HepG2 (cell line): ENCODE measurements around the gene SYVN1. TPM values are rescaled to one million over a fixed set of nuclear protein-coding genes. Genes with fewer than 3 reads are reported as not detected.

Experiments used
- ATF3 ChIP-seq: sonication (generic); formaldehyde crosslinking; IDR thresholded peaks from 2 replicates; pipeline ENCODE4 v1.4.0; 2020; ENCODE audit warnings: missing genetic modification reagents
- EZH2 ChIP-seq: conservative IDR thresholded peaks from 2 replicates; pipeline ENCODE4 v1.6.1; 2012; ENCODE audit warnings: mild to moderate bottlenecking, low read depth, low read length, moderate library complexity
- HMGXB3 ChIP-seq: sonication (generic); formaldehyde crosslinking; IDR thresholded peaks from 2 replicates; pipeline ENCODE4 v1.4.0; 2020; ENCODE audit warnings: missing genetic modification reagents, borderline replicate concordance
- HOXD1 ChIP-seq: sonication (generic); formaldehyde crosslinking; IDR thresholded peaks from 2 replicates; pipeline ENCODE4 v1.5.0; 2020; ENCODE audit warnings: missing genetic modification reagents
- KLF6 ChIP-seq: IDR thresholded peaks from 2 replicates; pipeline ENCODE4 v1.8.0; 2016; ENCODE audit warnings: missing biosample characterization, missing genetic modification reagents
- KLF9 ChIP-seq: IDR thresholded peaks from 2 replicates; pipeline ENCODE4 v1.6.1; 2016; ENCODE audit warnings: low read depth
- MED13 ChIP-seq: sonication (generic); formaldehyde crosslinking; IDR thresholded peaks from 2 replicates; pipeline ENCODE4 v1.5.0; 2020; ENCODE audit warnings: missing genetic modification reagents
- MIXL1 ChIP-seq: IDR thresholded peaks from 2 replicates; pipeline ENCODE4 v1.6.1; 2016
- NONO ChIP-seq, 2 experiments: fragments of 450-650 bp in 1 of 2; sonication (generic) in 1 of 2; formaldehyde crosslinking in 1 of 2; IDR thresholded peaks in 1 of 2; conservative IDR thresholded peaks in 1 of 2; 2 replicates each; pipeline versions ENCODE4 v1.6.1 to v1.8.0; 2017 to 2022; ENCODE audit warnings: mild to moderate bottlenecking in 1 of 2, missing genetic modification reagents in 1 of 2, moderate library complexity in 1 of 2
- PRPF4 ChIP-seq: fragments of 200-400 bp; formaldehyde crosslinking; IDR thresholded peaks from 2 replicates; pipeline ENCODE4 v1.6.1; 2016; ENCODE audit warnings: low read length, low read depth; ENCODE audit not compliant: poor library complexity, severe bottlenecking
- SCMH1 ChIP-seq: sonication (generic); formaldehyde crosslinking; IDR thresholded peaks from 2 replicates; pipeline ENCODE4 v1.9.0; 2021; ENCODE audit warnings: missing genetic modification reagents, mild to moderate bottlenecking, borderline replicate concordance
- SRSF9 ChIP-seq: fragments of 200-400 bp; formaldehyde crosslinking; IDR thresholded peaks from 2 replicates; pipeline ENCODE4 v1.6.1; 2018; ENCODE audit warnings: borderline replicate concordance, mild to moderate bottlenecking, low read depth, low read length; ENCODE audit not compliant: insufficient read depth, poor library complexity, severe bottlenecking
- WIZ ChIP-seq: sonication (generic); formaldehyde crosslinking; IDR thresholded peaks from 2 replicates; pipeline ENCODE4 v1.5.1; 2020; ENCODE audit warnings: mild to moderate bottlenecking, missing genetic modification reagents
- ZBTB33 ChIP-seq: sonication (generic); formaldehyde crosslinking; IDR thresholded peaks from 2 replicates; pipeline ENCODE4 v1.4.0; 2020; ENCODE audit warnings: missing genetic modification reagents
- ZNF101 ChIP-seq: sonication (generic); formaldehyde crosslinking; IDR thresholded peaks from 2 replicates; pipeline ENCODE4 v1.4.0; 2020; ENCODE audit warnings: mild to moderate bottlenecking, low read depth, missing genetic modification reagents, borderline replicate concordance
- ZNF12 ChIP-seq: sonication (generic); formaldehyde crosslinking; IDR thresholded peaks from 2 replicates; pipeline ENCODE4 v1.5.0; 2020; ENCODE audit warnings: missing genetic modification reagents
- ZNF207 ChIP-seq: fragments of 450-650 bp; IDR thresholded peaks from 2 replicates; pipeline ENCODE4 v1.6.1; 2016; ENCODE audit warnings: antibody characterized with exemption, borderline replicate concordance
- ZNF232 ChIP-seq: sonication (generic); formaldehyde crosslinking; IDR thresholded peaks from 2 replicates; pipeline ENCODE4 v1.4.0; 2020; ENCODE audit warnings: missing genetic modification reagents, borderline replicate concordance
- ZNF282 ChIP-seq: fragments of 450-650 bp; IDR thresholded peaks from 2 replicates; pipeline ENCODE4 v1.6.1; 2018; ENCODE audit not compliant: partially characterized antibody
- ZNF616 ChIP-seq: sonication (generic); formaldehyde crosslinking; IDR thresholded peaks from 2 replicates; pipeline ENCODE4 v1.5.0; 2020; ENCODE audit warnings: low read depth, mild to moderate bottlenecking, missing genetic modification reagents
- ZNF691 ChIP-seq: sonication (generic); formaldehyde crosslinking; IDR thresholded peaks from 2 replicates; pipeline ENCODE4 v1.4.0; 2020; ENCODE audit warnings: missing genetic modification reagents, low read depth, mild to moderate bottlenecking, borderline replicate concordance
- polyA plus RNA-seq, 8 experiments: library from polyadenylated mRNA; depleted of rRNA in 3 of 8; stranded (reverse) in 7 of 8; unstranded in 1 of 8; fragments of >200 nt; fragmentation: Illumina TruSeq in 4 of 8; extraction: Trizol in 4 of 8; gene quantifications; 2 replicates each; pipeline versions ENCODE4 v1.2.1 to v1.2.3, GENCODE V29; 2011 to 2016; ENCODE audit warnings: low read depth in 4 of 8, missing spikeins in 1 of 8, mixed read lengths in 1 of 8; ENCODE audit not compliant: insufficient read depth in 1 of 8
- total RNA-seq, 5 experiments: library from RNA; depleted of rRNA; stranded (reverse); fragments of >200 nt; fragmentation: Illumina TruSeq; extraction: Trizol; gene quantifications; 2 replicates each; pipeline ENCODE4 v1.2.3, GENCODE V29; 2016; ENCODE audit warnings: low read depth in 1 of 5

The SYVN1 gene
- total and polyA plus RNA-seq, 2 of the 13 experiments (the other 11 are each of a cell fraction or from before 2014, with no cell fraction given) = 10.3 to 22.5 TPM

GRCh38 chr11:65095974-65096806 lies 38.1 kb downstream of the SYVN1 start, which contains the start of gene VPS51 (continued):
- TF ChIP-seq ZBTB33 (CRISPR knock-in tag) = peak; percentile 83
- peak; percentile 78; the same call in 1 of the 2 replicates for TF ChIP-seq KLF6 (CRISPR knock-in tag)
- TF ChIP-seq ZNF12 (CRISPR knock-in tag) = peak; percentile 70
- TF ChIP-seq ZNF691 (CRISPR knock-in tag) = peak; percentile 79; the same call in 1 of the 2 replicates
- peak; percentile 85 for TF ChIP-seq ZNF616 (CRISPR knock-in tag)
- TF ChIP-seq PRPF4 = peak; percentile 97
- 0 out of 2 replicates have a peak, but pooled peaks have one; percentile 36 for TF ChIP-seq ZNF101 (CRISPR knock-in tag)
- TF ChIP-seq EZH2 = no peak
- no peak; the same call in 1 of the 2 replicates for TF ChIP-seq MED13 (CRISPR knock-in tag)
- peak; percentile 66; the same call in 1 of the 2 replicates for TF ChIP-seq HMGXB3
- peak; percentile 59; the same call in 1 of the 2 replicates for TF ChIP-seq ZNF232
- peak; percentile 51; the same call in 1 of the 2 replicates for TF ChIP-seq ATF3 (CRISPR knock-in tag)
- TF ChIP-seq WIZ (CRISPR knock-in tag) = no peak
- TF ChIP-seq HOXD1 (CRISPR knock-in tag) = peak; percentile 86
- no peak for TF ChIP-seq ZNF282
- no peak for TF ChIP-seq ZNF207
- TF ChIP-seq MIXL1 = peak; percentile 53; the same call in 1 of the 2 replicates
- peak; percentile 74 for TF ChIP-seq KLF9 (CRISPR knock-in tag)
- no peak for TF ChIP-seq NONO (IDR thresholded peaks at IDR 0.05)
- peak; percentile 64 for TF ChIP-seq NONO (CRISPR knock-in tag; conservative IDR thresholded peaks at IDR 0.05)
- TF ChIP-seq SRSF9 = no peak
- no peak for TF ChIP-seq SCMH1
